Activated CD8-positive, alpha-beta memory T cell treated with anti-CD3 and anti-CD28 coated beads, Interleukin-2, amount 50 U/mL, for 4 hours (primary cell): ENCODE measurements around the gene HELZ2.

Experiments
- DNase-seq: peaks from one replicate; pipeline ENCODE4 v3.0.0-alpha.2; 2020

Gene HELZ2

DNA sequence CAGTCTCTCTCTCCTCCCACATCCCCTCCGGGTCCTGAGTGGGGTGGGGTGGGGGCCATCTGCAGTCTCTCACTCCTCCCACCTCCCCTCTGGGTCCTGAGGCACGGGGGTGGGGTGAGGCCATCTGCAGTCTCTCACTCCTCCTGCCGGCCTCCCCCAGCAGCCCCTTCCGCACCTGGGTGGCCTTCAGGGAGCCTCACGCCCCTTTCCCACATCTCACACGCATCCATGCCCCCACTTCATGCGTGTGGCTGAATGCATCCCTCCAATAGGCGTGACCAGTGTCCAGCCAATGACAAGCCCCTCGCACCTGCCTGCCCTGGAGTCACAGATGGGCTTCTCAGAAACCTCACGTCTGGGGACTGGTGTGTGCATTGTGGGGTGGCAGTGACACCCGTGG lies 25.5 kb downstream of the HELZ2 start:
- no peak for DNase-seq

DNA sequence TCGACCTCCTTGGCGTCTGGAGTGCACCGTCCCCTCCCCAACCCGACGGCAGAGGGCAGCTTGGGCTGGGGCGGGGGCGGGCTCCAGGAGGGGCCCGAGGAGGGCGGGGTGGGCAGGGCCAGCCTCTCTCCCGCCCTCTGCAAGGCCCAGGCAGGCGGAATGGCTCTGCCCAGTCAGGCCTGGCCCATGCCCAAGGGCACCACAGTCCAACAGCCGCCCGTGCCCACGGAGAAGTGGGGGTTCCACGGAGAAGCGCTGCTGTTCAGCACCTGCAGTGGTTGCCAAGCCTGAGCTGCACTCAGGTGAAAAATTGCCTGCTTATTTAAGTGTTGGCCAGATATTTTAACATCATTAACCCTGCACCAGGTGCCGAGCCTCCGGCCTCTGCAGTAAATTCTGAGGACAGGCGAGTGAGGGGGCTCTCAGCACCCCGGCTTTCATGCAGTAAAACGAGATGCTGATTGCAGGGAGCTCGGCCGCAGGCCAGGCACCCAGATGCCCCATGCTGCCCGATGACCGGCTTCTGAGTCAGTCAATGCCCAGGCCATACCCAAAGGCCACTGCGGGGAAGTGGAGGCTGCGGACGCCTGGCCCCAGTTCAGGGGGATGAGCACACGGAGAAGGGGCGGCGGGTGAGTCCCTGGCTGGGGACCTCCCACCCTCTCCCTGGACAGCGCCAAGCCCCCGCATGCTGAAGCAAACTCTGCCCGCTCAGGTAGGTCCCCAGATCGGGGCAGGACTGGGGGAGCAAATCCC lies 26.1 kb downstream of the HELZ2 start, which contains the start of gene SRMS:
Gene SRMS (minus strand): TSS at position 25 of the 756 bp plus-strand sequence. CDS start 286 bp downstream, outside the sequence.
- DNase-seq = no peak

DNA sequence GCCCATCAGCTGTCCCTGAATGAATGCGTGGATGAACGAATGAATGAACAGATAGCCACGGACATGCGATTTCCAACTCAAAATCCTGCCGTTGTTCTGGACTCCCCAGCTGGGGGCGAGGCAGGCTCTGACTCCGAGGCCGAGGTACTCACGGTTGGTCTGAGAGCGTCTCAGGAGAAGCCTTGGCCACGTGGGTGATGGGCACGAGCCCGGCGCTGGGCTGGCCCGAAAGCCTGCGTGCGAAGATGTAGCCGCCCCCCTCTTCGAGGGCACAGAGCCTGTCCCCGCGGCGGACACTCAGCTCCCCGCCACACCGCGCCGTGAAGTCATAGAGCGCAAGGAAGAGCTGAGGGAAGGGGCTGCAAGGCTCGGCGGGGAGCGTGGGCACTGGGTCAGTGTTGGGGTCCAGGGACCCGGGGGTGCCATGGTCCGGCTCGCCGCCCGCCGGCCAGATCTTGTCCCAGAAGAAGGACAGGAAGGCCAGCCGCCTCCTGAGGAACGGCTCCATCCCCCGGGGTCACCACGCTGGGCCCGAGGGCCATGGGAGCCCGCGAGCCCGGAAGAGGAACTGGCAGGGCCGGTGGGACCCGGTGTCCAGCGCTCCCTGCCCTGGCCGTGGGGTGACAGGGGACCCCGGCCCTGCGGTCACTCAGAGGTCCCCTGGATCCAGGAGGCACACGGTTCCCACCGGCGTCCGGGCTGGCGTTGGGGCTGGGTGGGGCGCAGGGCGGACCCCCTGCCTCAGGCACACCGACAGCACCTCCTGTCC lies 26.9 kb downstream of the HELZ2 start:
- DNase-seq = no peak

DNA sequence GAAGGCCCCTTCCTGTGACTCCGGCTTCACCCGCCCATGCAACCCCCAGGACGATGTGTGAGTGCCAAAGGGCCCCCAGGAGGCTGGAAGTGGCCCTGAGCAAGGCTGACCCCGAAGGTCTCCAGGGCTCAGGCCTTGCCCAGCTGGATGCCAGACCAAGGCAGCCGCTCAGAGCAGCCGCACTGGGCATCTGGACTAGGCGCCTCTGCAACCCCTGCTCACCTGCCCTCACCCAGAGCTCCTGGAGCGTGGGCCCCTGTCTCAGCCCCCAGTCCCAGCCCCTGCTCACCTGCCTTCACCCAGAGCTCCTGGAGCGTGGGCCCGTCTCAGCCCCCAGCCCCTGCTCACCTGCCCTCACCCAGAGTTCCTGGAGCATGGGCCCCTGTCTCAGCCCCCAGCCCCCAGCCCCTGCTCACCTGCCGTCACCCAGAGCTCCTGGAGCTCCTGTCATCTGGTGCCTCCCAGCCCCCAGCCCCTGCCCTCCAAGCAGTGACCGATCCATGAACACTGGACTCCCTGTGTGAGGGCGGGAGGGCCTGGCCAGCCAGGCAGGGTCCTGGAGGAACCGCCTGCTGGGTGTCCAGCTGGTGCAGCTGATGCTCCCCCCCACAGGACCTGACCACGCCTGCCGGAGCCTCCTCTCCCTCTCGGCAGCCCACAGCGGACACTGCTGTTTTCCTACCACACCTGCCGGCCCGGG lies 27.6 kb downstream of the HELZ2 start:
- DNase-seq = no peak

DNA sequence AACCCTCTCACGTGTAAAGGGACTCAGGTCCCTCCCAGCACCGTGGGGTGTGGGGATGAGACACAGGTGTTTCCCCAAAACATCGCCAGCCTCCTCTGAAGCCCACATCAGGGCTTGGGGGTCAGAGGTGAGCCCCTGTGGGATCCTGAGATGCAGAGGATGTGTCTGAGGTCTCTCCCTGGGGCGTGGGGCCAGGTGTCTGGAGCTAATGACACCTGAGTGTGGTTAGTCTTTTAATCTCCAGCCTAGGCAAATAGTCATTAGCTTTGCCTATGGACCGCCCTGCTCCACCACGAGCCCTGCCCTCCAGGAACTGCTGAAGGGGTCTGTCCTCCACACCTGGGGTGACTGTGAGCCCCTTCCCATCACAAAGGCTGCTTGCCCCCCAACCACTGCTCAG lies 28.2 kb downstream of the HELZ2 start:
- DNase-seq = no peak

DNA sequence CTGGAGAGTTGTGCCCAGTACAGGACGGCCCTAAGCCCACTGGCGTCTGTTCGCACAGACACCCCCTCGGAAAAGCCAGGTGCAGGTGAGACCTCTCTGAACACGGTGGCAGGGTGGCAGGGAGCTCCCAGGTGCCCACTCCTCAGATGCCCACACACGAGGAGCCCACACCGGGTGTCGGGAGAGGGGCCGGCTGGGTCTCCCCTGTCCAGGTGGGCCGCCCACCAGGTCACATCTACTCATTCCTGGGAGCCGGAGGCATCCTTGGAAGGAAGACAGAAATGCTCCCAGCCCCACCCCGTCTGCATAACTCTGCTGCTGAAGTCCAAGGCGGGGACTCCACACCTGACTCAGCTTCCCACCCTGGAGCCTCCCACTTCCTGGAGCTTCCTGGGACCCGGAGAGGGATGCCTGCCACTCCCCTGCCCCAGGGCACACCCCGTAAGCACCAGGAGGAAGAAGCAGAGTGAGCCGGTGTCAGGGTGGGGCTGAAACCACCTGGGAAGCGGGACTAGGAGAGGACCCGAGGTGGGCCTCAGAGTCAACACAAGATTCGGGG lies 29.0 kb downstream of the HELZ2 start:
- no peak for DNase-seq

DNA sequence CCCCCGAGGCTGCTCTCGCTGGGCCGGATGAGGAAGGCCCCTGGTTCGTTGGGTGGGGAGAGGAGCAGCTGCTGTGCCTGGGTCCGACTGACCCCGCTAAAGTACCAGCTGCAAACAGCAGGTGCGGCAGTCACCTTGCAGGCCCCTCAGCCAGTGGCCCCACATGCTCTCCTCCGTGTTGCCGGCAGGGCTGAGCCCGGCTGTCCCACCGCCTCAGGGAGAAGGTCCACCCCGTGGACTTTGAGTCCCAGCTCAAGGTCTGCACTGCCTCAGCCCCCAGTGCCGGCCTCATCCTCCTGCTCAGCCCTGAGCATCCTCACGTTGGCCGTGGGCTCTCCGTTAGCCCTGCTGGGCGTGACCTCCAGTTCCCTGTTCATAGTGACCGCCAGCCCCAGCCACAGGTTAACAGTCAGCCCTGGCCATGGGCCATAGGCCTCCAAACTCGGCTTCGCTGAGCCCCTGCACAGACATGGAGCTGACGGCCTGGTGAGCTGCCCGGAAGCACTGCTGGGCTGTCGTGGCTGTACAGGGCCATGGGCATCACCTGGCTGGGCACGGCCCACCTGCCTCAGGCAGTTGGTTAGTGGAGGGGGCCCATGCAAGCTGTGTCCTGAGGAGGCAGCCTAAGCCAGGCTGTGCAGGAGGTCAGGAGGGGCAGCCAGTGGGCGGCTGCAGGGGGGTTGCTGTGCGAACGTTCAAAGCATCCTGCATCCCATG lies 29.6 kb downstream of the HELZ2 start:
- no peak for DNase-seq

DNA sequence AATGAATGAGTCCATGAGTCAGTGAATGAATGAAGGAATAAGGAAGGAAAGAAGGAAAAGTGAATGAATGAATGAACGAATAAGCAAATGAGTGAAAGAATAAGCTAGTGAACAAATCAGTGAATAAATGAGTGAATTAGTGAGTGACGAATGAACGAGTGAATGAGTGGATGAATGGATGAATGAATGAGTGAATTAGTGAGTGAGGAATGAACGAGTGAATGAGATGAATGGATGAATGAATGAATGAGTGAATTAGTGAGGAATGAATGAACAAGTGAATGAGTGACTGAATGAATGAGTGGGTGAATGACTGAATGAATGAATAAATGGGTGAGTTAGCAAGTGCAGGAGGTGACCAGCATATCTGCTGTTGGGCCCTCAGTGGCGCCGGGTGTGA lies 30.3 kb downstream of the HELZ2 start:
- DNase-seq = no peak

DNA sequence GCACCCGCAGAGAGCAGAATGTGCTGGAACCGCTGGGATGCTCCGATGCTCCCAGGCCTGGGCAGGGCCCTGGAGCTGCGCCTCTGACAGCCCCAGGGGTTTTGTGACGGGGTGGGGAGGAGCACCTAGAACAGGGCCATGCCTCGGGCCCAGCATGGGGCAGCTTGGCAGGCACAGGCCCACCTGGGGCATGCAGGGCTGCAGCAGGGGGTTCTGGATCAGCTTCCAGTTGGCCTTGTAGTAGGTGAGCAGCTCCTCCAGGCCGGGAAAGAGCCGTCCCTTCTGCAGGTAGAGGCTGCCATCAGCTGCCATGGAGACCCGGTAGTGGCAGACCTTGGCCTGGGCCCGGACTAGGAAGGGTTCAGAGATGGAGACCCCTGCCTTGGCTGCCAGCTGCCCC lies 30.9 kb downstream of the HELZ2 start:
- no peak for DNase-seq

DNA sequence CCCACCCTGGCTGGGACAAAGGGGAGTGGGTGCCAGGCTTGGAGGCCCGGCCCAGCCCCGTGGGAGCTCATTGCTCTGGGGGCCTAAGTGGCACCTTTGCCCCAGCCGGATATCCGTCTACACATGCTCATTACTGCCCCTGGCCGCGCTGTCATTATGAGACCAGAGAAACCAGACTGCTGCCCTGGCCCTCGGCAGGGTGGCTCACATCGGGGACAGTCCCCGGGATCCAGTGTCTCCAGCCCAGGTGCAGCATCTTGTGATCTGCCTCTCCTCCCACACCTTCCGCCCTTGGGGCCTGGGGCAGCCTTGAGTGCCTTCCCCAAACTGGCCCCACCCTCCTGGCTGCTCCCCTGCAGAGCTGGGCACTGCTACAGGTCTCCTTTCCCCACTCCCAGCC lies 31.3 kb downstream of the HELZ2 start:
- no peak for DNase-seq

DNA sequence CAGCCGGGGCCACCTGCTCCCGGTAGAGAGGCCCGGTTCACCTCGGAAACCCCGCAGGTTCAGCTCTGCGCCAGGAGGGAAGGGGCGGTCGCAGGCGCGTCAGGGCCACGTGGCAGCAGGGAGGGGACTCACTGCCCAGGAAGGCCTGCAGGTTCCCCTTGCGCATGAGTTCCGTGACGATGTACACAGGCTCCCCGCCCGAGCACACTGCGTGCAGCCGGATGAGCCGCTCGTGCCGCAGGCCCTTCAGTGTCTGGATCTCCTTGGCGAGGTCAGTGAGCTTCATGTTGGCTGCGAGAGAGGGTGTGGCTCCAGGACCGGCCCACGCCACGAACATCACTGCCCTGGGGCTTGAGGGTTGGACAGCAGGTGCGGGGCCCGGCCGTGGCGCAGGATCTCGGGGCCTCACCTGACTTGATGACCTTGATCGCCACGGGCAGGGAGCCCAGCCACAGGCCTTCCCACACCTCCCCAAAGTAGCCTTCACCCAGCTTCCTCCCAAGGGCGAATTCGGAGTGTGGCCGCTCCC lies 31.9 kb downstream of the HELZ2 start:
- no peak for DNase-seq

DNA sequence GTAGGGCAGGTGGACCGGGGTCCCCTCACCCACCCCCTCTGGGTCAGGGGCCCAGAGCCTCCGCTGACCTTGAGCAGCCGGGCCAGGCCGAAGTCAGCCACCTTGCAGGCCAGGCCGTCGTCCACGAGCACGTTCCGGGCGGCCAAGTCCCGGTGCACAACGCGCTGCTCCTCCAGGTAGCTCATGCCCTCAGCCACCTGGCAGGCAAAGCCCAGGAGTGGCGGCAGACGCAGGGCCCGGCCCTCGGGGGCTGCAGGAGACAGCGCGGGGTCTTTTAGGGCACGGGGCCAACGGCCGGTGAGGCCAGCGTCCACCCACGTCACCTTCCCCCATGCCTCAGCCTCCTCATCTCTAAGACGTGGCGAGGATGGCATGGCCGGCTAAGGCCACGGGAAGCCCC lies 32.7 kb downstream of the HELZ2 start:
- no peak for DNase-seq

DNA sequence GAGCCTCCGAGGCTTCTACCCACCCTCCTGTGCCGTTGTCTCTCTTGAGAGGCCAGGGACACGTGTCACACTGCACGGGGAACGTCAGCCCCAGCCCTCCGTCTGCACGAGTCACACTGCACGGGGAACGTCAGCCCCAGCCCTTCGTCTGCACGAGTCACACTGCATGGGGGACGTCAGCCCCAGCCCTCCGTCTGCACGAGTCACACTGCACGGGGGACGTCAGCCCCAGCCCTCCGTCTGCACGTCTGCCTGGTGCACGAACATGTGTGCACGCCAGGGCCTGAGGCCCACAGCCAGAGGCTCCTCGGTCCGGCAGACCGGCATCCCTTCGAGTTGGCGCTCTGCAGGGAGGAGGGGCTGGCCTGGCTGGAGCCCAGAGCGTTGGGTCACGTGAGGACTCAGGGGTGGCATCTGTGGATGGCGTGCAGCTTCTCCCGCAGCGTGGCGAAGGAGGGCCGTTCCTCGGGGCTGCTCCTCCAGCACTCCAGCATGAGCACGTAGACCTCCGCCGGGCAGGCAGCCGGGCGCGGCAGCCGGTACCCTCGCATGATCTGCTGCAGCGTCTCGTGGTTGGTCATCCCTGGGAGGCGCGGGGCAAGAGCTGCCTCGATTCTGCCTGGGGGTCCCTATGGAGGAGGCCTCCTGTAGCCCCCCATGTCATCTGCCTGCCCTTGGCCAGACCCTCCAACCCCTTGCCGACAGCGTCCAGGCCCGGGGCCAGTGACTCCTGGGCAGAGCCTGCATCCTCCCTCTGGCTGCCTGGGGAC lies 33.4 kb downstream of the HELZ2 start:
- DNase-seq = no peak

DNA sequence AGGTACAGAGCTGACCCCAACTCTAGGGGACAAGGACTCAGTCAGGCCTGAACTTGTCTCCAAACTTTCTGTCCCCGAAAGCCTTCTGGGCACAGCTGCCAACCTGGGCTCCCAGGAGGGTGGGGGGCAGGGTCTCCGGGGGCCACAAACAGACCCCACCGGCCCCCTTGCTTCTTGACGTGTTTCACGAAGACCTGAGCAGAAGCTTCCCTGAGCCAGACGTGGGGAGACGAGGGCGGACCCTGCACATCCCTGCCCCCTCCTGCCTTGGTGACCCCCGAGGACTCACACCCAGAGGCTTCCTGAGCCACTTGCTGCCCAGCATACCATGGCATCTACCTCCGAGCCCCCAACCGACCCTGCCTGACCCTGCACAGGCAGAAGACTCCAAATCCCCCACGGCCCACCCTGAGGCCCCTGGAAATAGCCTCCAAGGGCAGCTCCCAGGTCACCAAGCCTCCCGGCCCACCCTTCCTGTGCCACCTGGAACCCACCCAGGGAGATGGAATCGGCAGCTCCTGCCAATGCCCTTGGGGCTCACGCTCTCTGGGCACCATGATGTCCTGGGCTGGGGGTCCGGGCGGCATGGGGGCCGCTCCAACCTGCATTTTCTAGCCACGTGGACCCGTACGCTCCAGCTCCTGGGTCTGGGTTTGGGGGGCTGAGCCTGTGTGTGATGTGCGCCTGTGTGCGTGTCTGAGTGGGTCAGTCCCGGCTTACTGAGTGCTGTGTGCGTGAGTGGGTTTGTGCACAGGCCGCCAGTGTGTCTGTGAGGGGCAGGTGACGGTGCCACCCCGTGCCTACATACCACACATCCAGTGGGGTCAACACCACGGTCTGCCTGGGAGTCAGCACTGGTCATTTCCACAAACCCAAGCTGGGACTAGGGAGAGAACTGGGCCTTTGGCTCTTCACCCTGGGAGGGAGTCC lies 34.3 kb downstream of the HELZ2 start:
- no peak for DNase-seq

DNA sequence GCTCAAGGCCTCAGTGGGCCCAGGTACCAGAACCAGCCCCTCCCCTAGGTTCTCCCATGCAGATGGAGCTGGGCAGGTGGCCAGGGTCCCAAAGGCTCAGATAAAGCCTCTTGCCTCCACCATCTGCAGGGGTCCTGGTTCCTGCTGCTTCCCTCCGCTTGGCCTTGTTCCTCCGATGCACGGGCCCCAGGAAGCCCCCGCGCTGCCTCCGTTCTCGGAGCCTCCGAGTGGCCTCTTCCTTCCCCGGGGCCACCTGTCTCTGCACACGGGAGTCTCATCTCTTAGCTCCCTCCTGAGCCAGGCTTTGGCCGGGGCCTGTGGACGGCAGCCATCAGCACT lies 35.0 kb downstream of the HELZ2 start:
- no peak for DNase-seq

DNA sequence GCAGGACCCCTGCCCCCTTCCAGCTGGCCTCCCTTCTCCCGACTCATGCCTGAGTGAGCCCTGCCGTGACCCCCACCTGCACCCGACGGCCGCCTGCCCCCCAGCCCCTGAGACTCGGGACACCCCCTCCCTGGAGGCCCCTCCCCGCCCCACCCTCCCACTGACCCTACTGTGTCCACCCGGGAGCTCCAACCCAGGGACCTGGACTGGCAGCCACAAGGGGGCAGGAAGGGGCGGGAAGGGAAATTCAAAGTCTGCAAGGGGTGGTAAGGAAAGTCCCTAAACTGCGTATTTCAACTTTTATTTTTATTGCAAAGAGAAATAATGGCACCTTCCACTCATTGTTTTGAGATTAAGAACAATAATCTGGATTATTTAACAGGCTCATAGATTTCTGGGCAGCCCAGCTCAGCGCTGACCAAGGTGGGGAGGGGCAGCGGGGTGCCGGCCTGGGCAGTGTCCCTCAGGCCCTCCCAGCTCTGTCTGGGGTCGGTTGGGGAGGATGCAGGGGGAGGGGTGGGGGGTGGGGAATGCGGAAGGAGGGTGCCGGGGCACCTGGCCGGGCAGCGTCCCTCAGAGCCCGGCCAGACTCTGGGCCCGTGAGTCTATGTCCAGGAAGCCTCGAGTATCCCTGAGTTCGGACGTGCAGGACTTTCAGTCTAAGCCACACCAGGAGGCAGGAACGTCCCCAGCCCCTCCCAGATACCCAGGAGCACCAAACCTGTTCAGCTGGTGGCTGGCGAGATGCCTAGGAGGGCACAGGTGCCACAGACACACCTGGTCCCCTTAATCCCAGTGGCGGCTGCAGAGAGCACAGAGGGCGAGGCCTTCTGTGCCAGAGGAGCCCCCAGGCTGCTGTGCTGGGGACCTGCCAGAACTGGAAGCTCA lies 35.6 kb downstream of the HELZ2 start:
- no peak for DNase-seq

DNA sequence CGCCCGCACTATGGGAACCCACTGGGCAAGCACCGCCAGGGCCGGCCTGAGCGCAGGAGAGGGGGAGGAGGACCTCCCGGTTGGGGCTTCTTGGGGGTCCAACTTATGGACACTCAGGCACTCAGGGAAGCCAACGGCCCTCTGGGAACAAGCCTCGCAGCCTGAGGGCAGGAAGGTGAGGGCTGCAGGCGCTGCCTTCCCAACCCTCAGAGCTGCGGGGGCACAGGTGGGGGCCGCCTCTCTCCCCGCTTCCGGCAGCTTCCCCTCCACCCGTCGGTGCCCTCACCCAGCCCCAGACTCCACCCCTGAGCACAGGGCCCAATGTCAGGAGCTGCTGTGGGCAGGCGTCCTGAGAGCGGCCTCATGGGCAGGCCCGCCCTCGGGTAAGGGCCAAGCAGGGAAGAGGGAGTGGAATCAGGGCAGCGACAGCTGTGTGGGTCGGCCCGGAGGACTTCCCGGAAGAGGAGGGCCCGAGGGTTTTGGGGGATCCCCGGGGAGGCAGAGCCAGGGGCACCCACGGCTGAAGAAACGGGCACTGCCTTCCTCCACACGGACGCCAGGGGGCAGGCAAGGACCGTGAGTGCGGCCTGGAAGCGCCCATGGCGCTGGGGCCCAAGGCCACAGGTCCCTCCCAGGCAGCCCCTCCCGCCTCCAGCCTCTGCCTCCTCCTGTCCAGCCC lies 36.4 kb downstream of the HELZ2 start:
- DNase-seq = peak; percentile 92

DNA sequence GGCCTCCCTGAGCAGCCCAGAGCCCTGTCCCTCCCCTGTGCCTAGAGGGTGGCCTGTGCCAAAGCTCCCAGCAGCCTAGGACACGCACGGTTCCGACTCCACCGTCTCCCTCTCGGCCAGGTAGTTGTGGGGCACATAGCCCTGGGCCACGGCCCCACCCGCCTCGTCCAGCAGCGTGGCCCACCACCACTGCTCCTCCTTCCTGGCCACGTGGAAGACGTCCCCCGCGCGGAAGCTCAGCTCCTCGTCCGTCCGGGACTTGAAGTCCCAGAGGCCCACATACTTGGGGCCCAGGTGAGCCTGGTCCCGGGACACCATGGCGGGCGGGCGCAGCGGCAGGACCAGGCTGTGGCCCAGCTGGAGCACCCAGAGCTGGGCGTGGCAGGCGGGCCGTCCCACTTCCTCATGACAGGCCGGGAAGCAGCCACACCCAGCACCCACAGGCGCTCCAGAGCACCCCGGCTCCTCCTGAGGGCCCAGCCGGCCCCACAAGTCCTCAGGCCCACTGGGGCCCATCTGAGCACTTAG lies 37.0 kb downstream of the HELZ2 start, which contains the start of gene PTK6:
Gene PTK6 (minus strand): TSS at position 380 of the 528 bp plus-strand sequence. CDS start 62 bp downstream, at position 318.
- peak; percentile 25 for DNase-seq
